Colonic mucosa (tissue), 4 donors: ENCODE results near the gene DBF4B. TPM values are rescaled to one million over a fixed set of nuclear protein-coding genes. Genes with fewer than 3 reads are reported as not detected.

ENCODE experiments used
- DNase-seq: peaks from one replicate; pipeline ENCODE4 v3.0.0-alpha.2; 2020
- H3K27ac ChIP-seq: fragments of 200-600 bp; one replicate; pipeline ENCODE4 v1.8.0; 2021
- H3K27me3 ChIP-seq: fragments of 200-600 bp; one replicate; pipeline ENCODE4 v1.8.0; 2021
- H3K36me3 ChIP-seq: fragments of 200-600 bp; one replicate; pipeline ENCODE4 v1.8.0; 2021
- H3K4me1 ChIP-seq: fragments of 200-600 bp; one replicate; pipeline ENCODE4 v1.8.0; 2021; ENCODE audit warnings: mild to moderate bottlenecking
- H3K4me3 ChIP-seq: fragments of 200-600 bp; one replicate; pipeline ENCODE4 v1.8.0; 2021
- H3K9ac ChIP-seq, 2 donors: one replicate each; pipeline ENCODE4 v1.7.0; 2013; ENCODE audit warnings: control low read depth in 2 of 2, low read depth in 2 of 2, low read length in 2 of 2
- H3K9me3 ChIP-seq: fragments of 200-600 bp; one replicate; pipeline ENCODE4 v1.8.0; 2021
- CTCF ChIP-seq: fragments of 200-600 bp; IDR thresholded peaks from one replicate; pipeline ENCODE4 v1.8.0; 2022; ENCODE audit warnings: antibody characterized with exemption, mild to moderate bottlenecking
- intact Hi-C: fragments of 100-400 bp; cut with DNase I; formaldehyde crosslinking; loops from one replicate; pipeline ENCODE4 v1.14.1; 2022
- total RNA-seq, 2 donors: library from RNA; stranded (reverse); fragmentation: NEBNext Ultra II Directional in 1 of 2; extraction: Animal tissue kit (Norgen Biotek cat#: 25700) in 1 of 2; gene quantifications; one replicate each; pipeline ENCODE4 v1.2.1, GENCODE V29; 2021
- donor health status: healthy.
- donor health status: DM: no; HTN: no; CAD: no.
- donor health status: DM: no; HTN: no; CAD: no.

The DBF4B gene
- total RNA-seq, 2 donors from 2014 or later: 5.6 to 14.4 TPM

GRCh38 chr17:44793885-44794842 lies 85.7 kb downstream of the DBF4B start:
- TF ChIP-seq CTCF: no peak
- intact Hi-C loops: no loop called here
- Histone ChIP-seq H3K36me3 (no peaks in the 10 kb centered on the region), H3K4me1 (no peaks in the 10 kb centered on the region), H3K9me3 (no peaks in the 10 kb centered on the region), H3K27ac (peak overlapping the region; percentile 37), H3K4me3 (no peak overlapping the region), H3K9ac (no peak overlapping the region), H3K27me3 (no peaks in the 10 kb centered on the region)
- no peak for DNase-seq

GRCh38 chr17:44794851-44795413 lies 86.5 kb downstream of the DBF4B start:
- peak overlapping the region; percentile 37 for H3K27ac ChIP-seq
- H3K4me3 ChIP-seq: no peak overlapping the region
- H3K9ac ChIP-seq: no peak overlapping the region
- H3K4me1 ChIP-seq: no peaks in the 10 kb centered on the region
- intact Hi-C loops: no loop called here
- H3K36me3 ChIP-seq: no peaks in the 10 kb centered on the region
- no peak for TF ChIP-seq CTCF
- DNase-seq: no peak
- H3K27me3 ChIP-seq: no peaks in the 10 kb centered on the region
- H3K9me3 ChIP-seq: no peaks in the 10 kb centered on the region

- DNase-seq: no peak
- Histone ChIP-seq H3K9me3 (no peaks in the 10 kb centered on the region), H3K4me1 (no peaks in the 10 kb centered on the region), H3K36me3 (no peaks in the 10 kb centered on the region), H3K27ac (peak overlapping the region; percentile 37), H3K4me3 (no peak overlapping the region), H3K27me3 (no peaks in the 10 kb centered on the region), H3K9ac (no peak overlapping the region)
- intact Hi-C loops: no loop called here
- no peak for TF ChIP-seq CTCF
Measured at GRCh38 chr17:44795421-44795820, 87.0 kb downstream of the DBF4B start.

GRCh38 chr17:44795928-44796327 lies 87.5 kb downstream of the DBF4B start:
- Histone ChIP-seq H3K27me3 (no peaks in the 10 kb centered on the region), H3K36me3 (no peaks in the 10 kb centered on the region), H3K27ac (no peak overlapping the region), H3K9me3 (no peaks in the 10 kb centered on the region), H3K4me3 (no peak overlapping the region), H3K9ac (no peak overlapping the region), H3K4me1 (no peaks in the 10 kb centered on the region)
- no peak for DNase-seq
- intact Hi-C loops: no loop called here
- no peak for TF ChIP-seq CTCF

GRCh38 chr17:44796731-44797130 lies 88.3 kb downstream of the DBF4B start:
- TF ChIP-seq CTCF: no peak
- no peaks in the 10 kb centered on the region for H3K4me1 ChIP-seq
- no peak overlapping the region for H3K9ac ChIP-seq
- DNase-seq: no peak
- H3K4me3 ChIP-seq: no peak overlapping the region
- intact Hi-C loops: no loop called here
- H3K27ac ChIP-seq: no peak overlapping the region
- no peaks in the 10 kb centered on the region for H3K27me3 ChIP-seq
- H3K9me3 ChIP-seq: no peaks in the 10 kb centered on the region
- no peaks in the 10 kb centered on the region for H3K36me3 ChIP-seq
